HCT116 (cell line): ENCODE data around the gene MRFAP1. TPM values are rescaled to one million over a fixed set of nuclear protein-coding genes. Genes with fewer than 3 reads are reported as not detected.
A peak's percentile ranks its signal among the peaks of the same experiment; 100 is the strongest.

Experiments
- ATAC-seq: fragments of 200-7000 bp; cut with Tn5 transposase; 2 replicates; pipeline ENCODE4 v1.9.1; 2020; ENCODE audit warnings: mild to moderate bottlenecking, moderate library complexity
- BruUV-seq: library from RNA; stranded (reverse); fragments of 400-500 nt; replicated peaks from 2 replicates; lab custom pipeline; 2021; lab: Mats Ljungman, UMichigan
- CTCF ChIA-PET: fragments of 300-600 bp; sonication (Branson Sonifier 250); formaldehyde crosslinking; loops from one replicate; lab custom pipeline; 2021; ENCODE audit warnings: antibody characterized with exemption; lab: Charles Lee
- POLR2A ChIA-PET: fragments of 300-600, 350-600 bp; sonication (Branson Sonifier 250); formaldehyde crosslinking; loops from one replicate; lab custom pipeline; 2021; ENCODE audit warnings: antibody characterized with exemption; lab: Charles Lee
- RAD21 ChIA-PET, 2 experiments: fragments of 300-600 bp; sonication (Branson Sonifier 250); formaldehyde crosslinking; loops; one replicate each; lab custom pipeline; 2023; ENCODE audit warnings: low total read pairs in 2 of 2; ENCODE audit not compliant: uncharacterized antibody in 2 of 2, unreplicated experiment in 2 of 2, low non-redundant PET in 1 of 2; lab: Charles Lee
- DNase-seq: peaks from one replicate; pipeline ENCODE4 v3.0.0-alpha.2; 2010; ENCODE audit warnings: low read depth, low spot score
- H2AFZ ChIP-seq: fragments of 200-600 bp; shearing (Covaris generic), sonication (generic); 2 replicates; pipeline ENCODE4 v1.6.1; 2017; ENCODE audit warnings: low read depth, mixed run types, mixed read lengths, antibody characterized with exemption, low read length; ENCODE audit not compliant: poor library complexity, severe bottlenecking
- H3K27ac ChIP-seq: 2 replicates; pipeline ENCODE4 v1.5.1; 2012; ENCODE audit warnings: low read depth, low read length
- H3K27me3 ChIP-seq: fragments of 200-600 bp; sonication (generic); 2 replicates; pipeline ENCODE4 v1.6.1; 2016; ENCODE audit warnings: mixed run types, low read length, mixed read lengths; ENCODE audit not compliant: insufficient read depth
- H3K36me3 ChIP-seq, 2 experiments: fragments of 200-500 bp in 1 of 2; fragments of 200-600 bp in 1 of 2; sonication (Bioruptor generic) in 1 of 2; sonication (generic) in 1 of 2; 2 replicates each; pipeline versions ENCODE4 v1.5.1 to v1.6.1; 2014 to 2016; ENCODE audit warnings: low read length in 2 of 2, inconsistent platforms in 1 of 2, mixed read lengths in 1 of 2, mixed run types in 1 of 2; ENCODE audit not compliant: insufficient read depth in 2 of 2, control insufficient read depth in 1 of 2
- H3K4me1 ChIP-seq, 2 experiments: fragments of 200-600 bp in 1 of 2; sonication (generic) in 1 of 2; 2 replicates each; pipeline versions ENCODE4 v1.5.1 to v1.6.1; 2012 to 2017; ENCODE audit warnings: low read length in 2 of 2, inconsistent platforms in 1 of 2, mild to moderate bottlenecking in 1 of 2, mixed read lengths in 1 of 2, mixed run types in 1 of 2, moderate library complexity in 1 of 2; ENCODE audit not compliant: insufficient read depth in 2 of 2, control insufficient read depth in 1 of 2
- H3K4me2 ChIP-seq: fragments of 200-600 bp; sonication (generic); 2 replicates; pipeline ENCODE4 v1.6.1; 2017; ENCODE audit warnings: mixed run types, low read length, mixed read lengths
- H3K4me3 ChIP-seq, 2 experiments: fragments of 200-600 bp in 1 of 2; sonication (generic) in 1 of 2; replicated peaks in 1 of 2; 2 replicates each; pipeline ENCODE4 v1.5.1; 2011 to 2016; ENCODE audit warnings: low read length in 2 of 2, control low read depth in 1 of 2, low read depth in 1 of 2, mild to moderate bottlenecking in 1 of 2, mixed read lengths in 1 of 2, mixed run types in 1 of 2
- H3K79me2 ChIP-seq: fragments of 200-600 bp; sonication (generic); 2 replicates; pipeline ENCODE4 v1.6.1; 2017; ENCODE audit warnings: mild to moderate bottlenecking, mixed run types, low read length, moderate library complexity, mixed read lengths; ENCODE audit not compliant: insufficient read depth
- H3K9ac ChIP-seq: fragments of 200-600 bp; sonication (generic); 2 replicates; pipeline ENCODE4 v1.6.1; 2016; ENCODE audit warnings: low read length, mixed read lengths
- H3K9me2 ChIP-seq: fragments of 200-600 bp; sonication (generic), shearing (Covaris generic); 2 replicates; pipeline ENCODE4 v1.6.1; 2017; ENCODE audit warnings: mixed run types, mild to moderate bottlenecking, moderate library complexity; ENCODE audit not compliant: insufficient read depth
- H3K9me3 ChIP-seq, 2 experiments: fragments of 200-500 bp in 1 of 2; fragments of 200-600 bp in 1 of 2; sonication (Bioruptor generic) in 1 of 2; sonication (generic) in 1 of 2; 2 replicates each; pipeline ENCODE4 v1.6.1; 2014 to 2017; ENCODE audit warnings: low read length in 2 of 2, mixed read lengths in 2 of 2, inconsistent platforms in 1 of 2, low read depth in 1 of 2, mild to moderate bottlenecking in 1 of 2, mixed run types in 1 of 2, moderate library complexity in 1 of 2; ENCODE audit not compliant: control insufficient read depth in 1 of 2, insufficient read depth in 1 of 2
- H4K20me1 ChIP-seq: fragments of 200-600 bp; sonication (generic), shearing (Covaris generic); 2 replicates; pipeline ENCODE4 v1.6.1; 2017; ENCODE audit warnings: mixed run types, mild to moderate bottlenecking, moderate library complexity; ENCODE audit not compliant: insufficient read depth
- CBX3 ChIP-seq: IDR thresholded peaks from 2 replicates; pipeline ENCODE4 v1.6.1; 2012; ENCODE audit warnings: low read depth
- CEBPB ChIP-seq: IDR thresholded peaks from 2 replicates; pipeline ENCODE4 v1.6.1; 2012; ENCODE audit warnings: low read depth
- EGR1 ChIP-seq: IDR thresholded peaks from 2 replicates; pipeline ENCODE4 v1.6.1; 2012; ENCODE audit warnings: low read depth
- ELF1 ChIP-seq: IDR thresholded peaks from 2 replicates; pipeline ENCODE4 v1.6.1; 2012; ENCODE audit warnings: low read depth, borderline replicate concordance
- EZH2 ChIP-seq: fragments of 200-600 bp; sonication (generic); IDR thresholded peaks from 2 replicates; pipeline ENCODE4 v1.6.1; 2017; ENCODE audit warnings: antibody characterized with exemption, mixed run types
- FOSL1 ChIP-seq: IDR thresholded peaks from 2 replicates; pipeline ENCODE4 v1.6.1; 2012; ENCODE audit warnings: low read depth
- JUND ChIP-seq: IDR thresholded peaks from 2 replicates; pipeline ENCODE4 v1.6.1; 2012
- POLR2A ChIP-seq: IDR thresholded peaks from 2 replicates; pipeline ENCODE4 v1.7.0; 2011; ENCODE audit warnings: borderline replicate concordance; ENCODE audit not compliant: insufficient read depth, insufficient read length; ENCODE audit errors: extremely low read depth
- SIN3A ChIP-seq: IDR thresholded peaks from 2 replicates; pipeline ENCODE4 v1.6.1; 2012; ENCODE audit warnings: low read depth
- TCF7L2 ChIP-seq: IDR thresholded peaks from 2 replicates; pipeline ENCODE4 v1.7.0; 2011; ENCODE audit warnings: borderline replicate concordance, inconsistent platforms; ENCODE audit not compliant: insufficient read depth, insufficient read length; ENCODE audit errors: extremely low read depth
- intact Hi-C: fragments of 100-400 bp; cut with micrococcal nuclease; formaldehyde crosslinking; loops from 2 replicates; pipeline ENCODE4 v1.10.0; 2022
- total RNA-seq: library from RNA; stranded (reverse); gene quantifications from one replicate; pipeline ENCODE4 v1.2.1, GENCODE V29; 2021; ENCODE audit not compliant: unreplicated experiment
- TF ChIP-seq, protein P1 (sequence below): IDR thresholded peaks from 2 replicates; pipeline ENCODE4 v1.6.1; 2012
- TF ChIP-seq, protein P2 (sequence below), 3 experiments: fragments of 200-600 bp in 1 of 3; sonication (generic) in 1 of 3; IDR thresholded peaks in 2 of 3; conservative IDR thresholded peaks in 1 of 3; 2 replicates each; pipeline ENCODE4 v1.5.1; 2012 to 2017; ENCODE audit warnings: low read depth in 2 of 3, low read length in 2 of 3, antibody characterized with exemption in 1 of 3, borderline replicate concordance in 1 of 3, control low read depth in 1 of 3, mild to moderate bottlenecking in 1 of 3, mixed read lengths in 1 of 3, mixed run types in 1 of 3, moderate library complexity in 1 of 3; ENCODE audit not compliant: insufficient read depth in 1 of 3

Gene MRFAP1
- total RNA-seq, 1 experiment from 2014 or later: 313 TPM

DNA sequence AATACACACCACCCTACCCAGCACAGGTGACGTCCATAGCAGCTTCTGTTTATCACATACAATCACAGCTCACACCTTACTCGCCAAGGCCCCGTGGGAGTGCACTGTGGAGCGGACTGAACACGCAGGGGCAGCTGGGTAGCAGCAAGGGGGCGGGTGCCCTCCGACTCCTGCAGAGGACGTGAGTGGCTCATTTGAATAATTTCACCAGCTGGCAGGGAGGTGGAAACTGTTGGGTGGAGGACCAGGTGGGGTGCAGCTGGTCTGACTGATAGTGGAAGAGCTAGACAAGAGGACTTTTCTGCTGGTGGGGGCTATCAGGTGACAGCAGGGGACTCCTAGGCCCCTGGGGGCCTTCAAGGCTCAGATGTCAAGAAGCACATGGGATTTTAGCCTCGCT, 49.2 kb upstream of the MRFAP1 start:
- no peak overlapping the region for H2AFZ ChIP-seq
- H3K79me2 ChIP-seq: no peaks in the 10 kb centered on the region
- CTCF ChIA-PET: interaction anchor here (0.8 kb wide), 1 partner anchor 68 kb away, joined by 3 read pairs; no protein-coding TSS in a partner anchor
- no peaks in the 10 kb centered on the region for H3K27me3 ChIP-seq
- no peaks in the 10 kb centered on the region for H4K20me1 ChIP-seq
- no peak overlapping the region for H3K27ac ChIP-seq
- POLR2A ChIA-PET: no interaction called here
- no peak overlapping the region for H3K9ac ChIP-seq
- H3K4me3 ChIP-seq: no peak overlapping the region
- H3K4me1 ChIP-seq: peaks cover 0 to 7% of the 10 kb centered on the region in 2 experiments; a peak in 1 of 4 replicates
- RAD21 ChIA-PET: no interaction called here
- TF ChIP-seq CEBPB (no peak), EGR1 (no peak), TCF7L2 (no peak), FOSL1 (no peak), POLR2A (no peak), JUND (no peak), ELF1 (no peak), EZH2 (no peak), CBX3 (no peak)
- TF ChIP-seq, protein P1, sequence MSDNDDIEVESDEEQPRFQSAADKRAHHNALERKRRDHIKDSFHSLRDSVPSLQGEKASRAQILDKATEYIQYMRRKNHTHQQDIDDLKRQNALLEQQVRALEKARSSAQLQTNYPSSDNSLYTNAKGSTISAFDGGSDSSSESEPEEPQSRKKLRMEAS: no peak
- BruUV-seq: no TSS peak
- DNase-seq (no peak), ATAC-seq (no peak)
- no peaks in the 10 kb centered on the region for H3K9me2 ChIP-seq
- no peaks in the 10 kb centered on the region for H3K36me3 ChIP-seq
- intact Hi-C loops: no loop called here
- H3K9me3 ChIP-seq: no peaks in the 10 kb centered on the region
- no peak overlapping the region for H3K4me2 ChIP-seq

DNA sequence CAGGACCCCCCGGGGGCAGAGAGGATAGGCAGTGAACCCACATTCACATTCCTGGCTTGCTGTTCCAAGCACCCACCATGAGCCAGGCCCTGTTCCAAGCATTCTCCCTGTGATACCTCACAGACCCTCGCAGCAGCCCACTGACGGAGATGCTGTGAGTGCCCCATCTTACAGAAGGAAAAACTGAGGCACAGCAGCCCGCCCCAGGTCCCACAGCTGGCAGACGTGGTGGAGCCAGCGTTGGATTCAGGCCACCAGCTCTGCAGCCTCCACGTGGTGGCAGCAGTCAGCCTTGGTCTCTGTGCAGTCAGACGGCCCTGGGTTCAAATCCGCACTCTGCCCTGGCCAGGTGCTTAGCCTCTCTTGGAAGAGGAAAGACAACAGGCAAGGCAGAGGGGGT, 48.7 kb upstream of the MRFAP1 start:
- ChIA-PET POLR2A (no interaction called here), RAD21 (no interaction called here), CTCF (interaction anchor here (0.8 kb wide), 1 partner anchor 68 kb away, joined by 3 read pairs; no protein-coding TSS in a partner anchor)
- no peak overlapping the region for H3K4me2 ChIP-seq
- no peaks in the 10 kb centered on the region for H3K27me3 ChIP-seq
- TF ChIP-seq, protein P2, sequence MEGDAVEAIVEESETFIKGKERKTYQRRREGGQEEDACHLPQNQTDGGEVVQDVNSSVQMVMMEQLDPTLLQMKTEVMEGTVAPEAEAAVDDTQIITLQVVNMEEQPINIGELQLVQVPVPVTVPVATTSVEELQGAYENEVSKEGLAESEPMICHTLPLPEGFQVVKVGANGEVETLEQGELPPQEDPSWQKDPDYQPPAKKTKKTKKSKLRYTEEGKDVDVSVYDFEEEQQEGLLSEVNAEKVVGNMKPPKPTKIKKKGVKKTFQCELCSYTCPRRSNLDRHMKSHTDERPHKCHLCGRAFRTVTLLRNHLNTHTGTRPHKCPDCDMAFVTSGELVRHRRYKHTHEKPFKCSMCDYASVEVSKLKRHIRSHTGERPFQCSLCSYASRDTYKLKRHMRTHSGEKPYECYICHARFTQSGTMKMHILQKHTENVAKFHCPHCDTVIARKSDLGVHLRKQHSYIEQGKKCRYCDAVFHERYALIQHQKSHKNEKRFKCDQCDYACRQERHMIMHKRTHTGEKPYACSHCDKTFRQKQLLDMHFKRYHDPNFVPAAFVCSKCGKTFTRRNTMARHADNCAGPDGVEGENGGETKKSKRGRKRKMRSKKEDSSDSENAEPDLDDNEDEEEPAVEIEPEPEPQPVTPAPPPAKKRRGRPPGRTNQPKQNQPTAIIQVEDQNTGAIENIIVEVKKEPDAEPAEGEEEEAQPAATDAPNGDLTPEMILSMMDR (IDR thresholded peaks at IDR 0.05 in 2 of 3, conservative IDR thresholded peaks at IDR 0.05 in 1 of 3; ENCODE audit: borderline replicate concordance in 1 of 3, insufficient read depth in 1 of 3, low read depth in 2 of 3, low read length in 2 of 3): peak; percentile 16 to 29 (median 20); a peak in 4 of 6 replicates
- no peak for TF ChIP-seq SIN3A
- H3K4me1 ChIP-seq: peaks cover 0 to 7% of the 10 kb centered on the region in 2 experiments; a peak in 1 of 4 replicates
- ATAC-seq: peak; percentile 35; the same call in 1 of the 2 replicates
- intact Hi-C loops: no loop called here
- H2AFZ ChIP-seq: no peak overlapping the region
- no peaks in the 10 kb centered on the region for H4K20me1 ChIP-seq
- H3K27ac ChIP-seq: no peak overlapping the region
- H3K79me2 ChIP-seq: no peaks in the 10 kb centered on the region
- no peaks in the 10 kb centered on the region for H3K36me3 ChIP-seq
- no peaks in the 10 kb centered on the region for H3K9me2 ChIP-seq
- DNase-seq: no peak
- H3K9ac ChIP-seq: no peak overlapping the region
- no TSS peak for BruUV-seq
- H3K4me3 ChIP-seq: no peak overlapping the region
- no peaks in the 10 kb centered on the region for H3K9me3 ChIP-seq
